ENCODE data around the gene STRN4.

- TF ChIP-seq, protein P1, sequence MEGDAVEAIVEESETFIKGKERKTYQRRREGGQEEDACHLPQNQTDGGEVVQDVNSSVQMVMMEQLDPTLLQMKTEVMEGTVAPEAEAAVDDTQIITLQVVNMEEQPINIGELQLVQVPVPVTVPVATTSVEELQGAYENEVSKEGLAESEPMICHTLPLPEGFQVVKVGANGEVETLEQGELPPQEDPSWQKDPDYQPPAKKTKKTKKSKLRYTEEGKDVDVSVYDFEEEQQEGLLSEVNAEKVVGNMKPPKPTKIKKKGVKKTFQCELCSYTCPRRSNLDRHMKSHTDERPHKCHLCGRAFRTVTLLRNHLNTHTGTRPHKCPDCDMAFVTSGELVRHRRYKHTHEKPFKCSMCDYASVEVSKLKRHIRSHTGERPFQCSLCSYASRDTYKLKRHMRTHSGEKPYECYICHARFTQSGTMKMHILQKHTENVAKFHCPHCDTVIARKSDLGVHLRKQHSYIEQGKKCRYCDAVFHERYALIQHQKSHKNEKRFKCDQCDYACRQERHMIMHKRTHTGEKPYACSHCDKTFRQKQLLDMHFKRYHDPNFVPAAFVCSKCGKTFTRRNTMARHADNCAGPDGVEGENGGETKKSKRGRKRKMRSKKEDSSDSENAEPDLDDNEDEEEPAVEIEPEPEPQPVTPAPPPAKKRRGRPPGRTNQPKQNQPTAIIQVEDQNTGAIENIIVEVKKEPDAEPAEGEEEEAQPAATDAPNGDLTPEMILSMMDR (IDR thresholded peaks at IDR 0.05): no peak
- TF ChIP-seq POLR2A (IDR thresholded peaks at IDR 0.05): no peak
Measured at GRCh38 chr19:46727757-46728156, 18.5 kb downstream of the STRN4 start.
